WTC11 (cell line): ENCODE results near the gene KCNE3. TPM values are rescaled to one million over a fixed set of nuclear protein-coding genes. Genes with fewer than 3 reads are reported as not detected.

Experiments used
- ATAC-seq: fragments of 200-7000 bp; cut with Tn5 transposase; 2 replicates; pipeline ENCODE4 v1.10.0; 2021; ENCODE audit warnings: mild to moderate bottlenecking, moderate library complexity
- CTCF ChIA-PET: fragments of 300-600 bp; sonication (Branson Sonifier 250); formaldehyde crosslinking; loops from one replicate; lab custom pipeline; 2021; ENCODE audit warnings: antibody characterized with exemption; lab: Charles Lee
- POLR2A ChIA-PET: fragments of 350-600 bp; sonication (Branson Sonifier 250); formaldehyde crosslinking; loops from one replicate; lab custom pipeline; 2021; ENCODE audit warnings: antibody characterized with exemption; lab: Charles Lee
- DNase-seq: peaks from one replicate; pipeline ENCODE4 v3.0.0; 2021; ENCODE audit warnings: low spot score
- H3K27ac Mint-ChIP-seq: 2 replicates; pipeline ENCODE4 v1.8.0; 2021; ENCODE audit warnings: mixed read lengths
- H3K27me3 Mint-ChIP-seq: 2 replicates; pipeline ENCODE4 v1.8.0; 2021; ENCODE audit warnings: low read depth, mild to moderate bottlenecking, moderate library complexity, mixed read lengths
- H3K36me3 Mint-ChIP-seq: 2 replicates; pipeline ENCODE4 v1.8.0; 2021; ENCODE audit warnings: mixed read lengths
- H3K4me1 Mint-ChIP-seq: 2 replicates; pipeline ENCODE4 v1.8.0; 2022; ENCODE audit warnings: mixed read lengths
- H3K4me3 Mint-ChIP-seq: 2 replicates; pipeline ENCODE4 v1.8.0; 2021; ENCODE audit warnings: mild to moderate bottlenecking, moderate library complexity, mixed read lengths
- H3K9me3 Mint-ChIP-seq: 2 replicates; pipeline ENCODE4 v1.8.0; 2021; ENCODE audit warnings: mixed read lengths
- CREM ChIP-seq: sonication (generic); formaldehyde crosslinking; IDR thresholded peaks from 2 replicates; pipeline ENCODE4 v1.8.1; 2022; ENCODE audit warnings: mild to moderate bottlenecking, missing genetic modification reagents, moderate library complexity
- EMX1 ChIP-seq: fragments of 250-450 bp; sonication (Bioruptor Pico); IDR thresholded peaks from 2 replicates; pipeline ENCODE4 v1.8.0; 2021; ENCODE audit warnings: mild to moderate bottlenecking
- ESRRA ChIP-seq: sonication (generic); formaldehyde crosslinking; IDR thresholded peaks from 2 replicates; pipeline ENCODE4 v1.8.1; 2022; ENCODE audit warnings: mild to moderate bottlenecking, missing genetic modification reagents, borderline replicate concordance
- ETV6 ChIP-seq: sonication (generic); formaldehyde crosslinking; IDR thresholded peaks from 2 replicates; pipeline ENCODE4 v1.8.1; 2022; ENCODE audit warnings: mild to moderate bottlenecking, missing genetic modification reagents
- FOXP1 ChIP-seq: sonication (generic); formaldehyde crosslinking; IDR thresholded peaks from 2 replicates; pipeline ENCODE4 v1.8.0; 2022; ENCODE audit warnings: missing genetic modification reagents, mild to moderate bottlenecking, moderate library complexity, borderline replicate concordance
- GTF2I ChIP-seq: fragments of 250-450 bp; sonication (Bioruptor Pico); conservative IDR thresholded peaks from 2 replicates; pipeline ENCODE4 v1.4.0; 2021; ENCODE audit warnings: mild to moderate bottlenecking
- HMGA2 ChIP-seq: fragments of 250-450 bp; sonication (Bioruptor Pico); IDR thresholded peaks from 2 replicates; pipeline ENCODE4 v1.4.0; 2021; ENCODE audit warnings: mild to moderate bottlenecking, moderate library complexity
- IRF2 ChIP-seq: sonication (generic); formaldehyde crosslinking; IDR thresholded peaks from 2 replicates; pipeline ENCODE4 v1.8.0; 2022; ENCODE audit warnings: low read depth, missing genetic modification reagents, borderline replicate concordance
- JAZF1 ChIP-seq: fragments of 250-450 bp; sonication (Bioruptor Pico); IDR thresholded peaks from 2 replicates; pipeline ENCODE4 v1.9.0; 2021; ENCODE audit warnings: moderate library complexity, mild to moderate bottlenecking, inconsistent platforms
- MYBL2 ChIP-seq: sonication (generic); formaldehyde crosslinking; IDR thresholded peaks from 2 replicates; pipeline ENCODE4 v1.8.1; 2023; ENCODE audit warnings: mild to moderate bottlenecking, moderate library complexity, missing genetic modification reagents
- NFATC4 ChIP-seq: fragments of 250-450 bp; sonication (Bioruptor Pico); IDR thresholded peaks from 2 replicates; pipeline ENCODE4 v1.9.0; 2021; ENCODE audit warnings: mild to moderate bottlenecking
- NR1H2 ChIP-seq: sonication (generic); formaldehyde crosslinking; IDR thresholded peaks from 2 replicates; pipeline ENCODE4 v1.9.0; 2021; ENCODE audit warnings: mild to moderate bottlenecking, moderate library complexity, missing genetic modification reagents
- PRRX2 ChIP-seq: fragments of 250-450 bp; sonication (Bioruptor Pico); IDR thresholded peaks from 2 replicates; pipeline ENCODE4 v1.8.0; 2021; ENCODE audit warnings: mild to moderate bottlenecking
- RELA ChIP-seq: sonication (generic); formaldehyde crosslinking; IDR thresholded peaks from 2 replicates; pipeline ENCODE4 v1.8.1; 2022; ENCODE audit warnings: missing genetic modification reagents, mild to moderate bottlenecking, borderline replicate concordance
- RORB ChIP-seq: fragments of 250-450 bp; sonication (Bioruptor Pico); IDR thresholded peaks from 2 replicates; pipeline ENCODE4 v1.9.0; 2021; ENCODE audit warnings: mild to moderate bottlenecking
- SMAD3 ChIP-seq: sonication (generic); formaldehyde crosslinking; IDR thresholded peaks from 2 replicates; pipeline ENCODE4 v1.8.0; 2022; ENCODE audit warnings: missing genetic modification reagents, mild to moderate bottlenecking, borderline replicate concordance
- SP1 ChIP-seq: sonication (generic); formaldehyde crosslinking; conservative IDR thresholded peaks from 2 replicates; pipeline ENCODE4 v1.8.1; 2022; ENCODE audit warnings: missing genetic modification reagents
- TCF7 ChIP-seq: sonication (generic); formaldehyde crosslinking; IDR thresholded peaks from 2 replicates; pipeline ENCODE4 v1.8.0; 2022; ENCODE audit warnings: mild to moderate bottlenecking, low read depth, missing genetic modification reagents, moderate library complexity
- ZNF121 ChIP-seq: sonication (generic); formaldehyde crosslinking; IDR thresholded peaks from 2 replicates; pipeline ENCODE4 v1.8.0; 2023; ENCODE audit warnings: missing genetic modification reagents
- ZNF396 ChIP-seq: fragments of 250-450 bp; sonication (Bioruptor Pico); IDR thresholded peaks from 2 replicates; pipeline ENCODE4 v1.8.0; 2021; ENCODE audit warnings: mild to moderate bottlenecking, moderate library complexity, borderline replicate concordance
- ZNF416 ChIP-seq: fragments of 250-450 bp; sonication (Bioruptor Pico); IDR thresholded peaks from 2 replicates; pipeline ENCODE4 v1.9.0; 2021; ENCODE audit warnings: mild to moderate bottlenecking, inconsistent platforms
- ZNF423 ChIP-seq: fragments of 250-450 bp; sonication (Bioruptor Pico); IDR thresholded peaks from 2 replicates; pipeline ENCODE4 v2.1.2; 2022; ENCODE audit warnings: mild to moderate bottlenecking, moderate library complexity
- ZNF671 ChIP-seq: fragments of 250-450 bp; sonication (Bioruptor Pico); IDR thresholded peaks from 2 replicates; pipeline ENCODE4 v1.8.0; 2021; ENCODE audit warnings: mild to moderate bottlenecking
- total RNA-seq: library from RNA; stranded (reverse); gene quantifications from 3 replicates; pipeline ENCODE4 v1.2.3, GENCODE V29; 2021
- TF ChIP-seq, protein P1 (sequence below): fragments of 250-450 bp; sonication (Bioruptor Pico); conservative IDR thresholded peaks from 2 replicates; pipeline ENCODE4 v1.9.0; 2021; ENCODE audit warnings: mild to moderate bottlenecking
- TF ChIP-seq, protein P2 (sequence below): sonication (generic); formaldehyde crosslinking; IDR thresholded peaks from 2 replicates; pipeline ENCODE4 v1.8.0; 2022; ENCODE audit warnings: mild to moderate bottlenecking, missing genetic modification reagents
- TF ChIP-seq, protein P3 (sequence below): fragments of 250-450 bp; sonication (Bioruptor Pico); IDR thresholded peaks from 2 replicates; pipeline ENCODE4 v1.9.0; 2021; ENCODE audit warnings: mild to moderate bottlenecking
- TF ChIP-seq, protein P4 (sequence below): sonication (generic); formaldehyde crosslinking; IDR thresholded peaks from 2 replicates; pipeline ENCODE4 v1.8.1; 2023; ENCODE audit warnings: mild to moderate bottlenecking, moderate library complexity, missing genetic modification reagents
- TF ChIP-seq, protein P5 (sequence below): fragments of 250-450 bp; sonication (Bioruptor Pico); IDR thresholded peaks from 2 replicates; pipeline ENCODE4 v1.9.0; 2021; ENCODE audit warnings: mild to moderate bottlenecking
- TF ChIP-seq, protein P6 (sequence below): sonication (generic); formaldehyde crosslinking; IDR thresholded peaks from 2 replicates; pipeline ENCODE4 v1.8.0; 2022; ENCODE audit warnings: mild to moderate bottlenecking, missing genetic modification reagents

KCNE3 gene
- total RNA-seq, 1 experiment from 2014 or later = 1.9 TPM

DNA sequence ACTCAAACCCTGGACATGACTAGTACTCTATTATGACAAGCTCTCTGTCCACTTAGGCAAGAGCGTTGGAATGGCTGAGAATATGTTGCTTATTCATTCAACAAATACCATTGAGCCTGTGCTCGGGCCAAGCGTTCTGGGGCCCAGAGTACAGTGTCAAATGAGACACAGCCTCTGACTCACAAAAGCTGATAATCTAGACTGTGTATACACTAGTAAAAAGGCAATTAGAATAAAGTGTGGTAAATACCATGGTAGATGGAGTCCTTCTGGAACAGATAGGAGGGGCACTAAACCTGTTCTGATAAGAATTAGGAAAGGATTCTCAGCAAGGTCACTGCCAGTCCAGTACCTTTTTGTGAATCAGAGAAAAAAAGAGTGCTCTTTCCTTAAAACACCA, 24.7 kb downstream of the KCNE3 start:
- Mint-ChIP-seq H3K27ac (no peak overlapping the region), H3K4me1 (peaks cover 17% of the 10 kb centered on the region), H3K36me3 (no peaks in the 10 kb centered on the region), H3K4me3 (no peak overlapping the region), H3K9me3 (peaks cover 19% of the 10 kb centered on the region), H3K27me3 (no peaks in the 10 kb centered on the region)
- no peak for ATAC-seq
- TF ChIP-seq RELA (CRISPR knock-in tag) (no peak), FOXP1 (CRISPR knock-in tag) (no peak), GTF2I (CRISPR knock-in tag) (no peak), ETV6 (no peak), SP1 (CRISPR knock-in tag) (no peak), ZNF671 (CRISPR knock-in tag) (no peak), ESRRA (CRISPR knock-in tag) (no peak), JAZF1 (no peak), CREM (CRISPR knock-in tag) (no peak), TCF7 (CRISPR knock-in tag) (no peak)
- TF ChIP-seq, protein P1, sequence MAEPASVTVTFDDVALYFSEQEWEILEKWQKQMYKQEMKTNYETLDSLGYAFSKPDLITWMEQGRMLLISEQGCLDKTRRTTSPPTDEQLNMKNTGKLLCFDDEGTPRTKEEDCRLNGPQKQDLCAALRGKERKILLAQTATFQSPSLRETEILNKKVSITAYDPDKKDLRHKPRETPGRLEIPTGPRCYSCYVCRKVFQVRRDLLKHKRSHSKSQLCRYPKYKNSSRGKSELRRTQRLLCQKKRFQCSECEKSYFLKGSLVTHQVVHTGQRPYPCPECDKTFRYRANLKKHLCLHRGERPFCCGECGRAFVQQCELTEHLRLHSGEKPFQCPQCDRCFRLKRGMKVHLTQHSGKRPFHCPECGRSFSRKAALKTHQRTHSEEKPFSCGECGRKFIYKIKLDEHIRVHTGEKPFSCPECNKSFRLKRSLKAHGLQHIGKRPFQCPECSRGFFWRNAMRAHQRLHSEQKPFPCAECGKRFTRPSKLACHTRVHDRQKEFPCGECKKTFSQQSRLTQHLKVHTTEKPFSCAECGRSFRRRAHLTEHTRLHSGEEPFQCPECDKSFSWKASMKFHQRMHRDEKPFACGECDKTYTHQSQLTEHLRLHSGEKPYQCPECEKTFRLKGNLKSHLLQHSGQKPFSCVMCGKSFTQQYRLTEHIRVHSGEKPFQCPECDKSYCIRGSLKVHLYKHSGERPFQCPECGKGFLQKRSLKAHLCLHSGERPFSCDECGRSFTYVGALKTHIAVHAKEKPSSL (CRISPR knock-in tag) = no peak
- TF ChIP-seq, protein P2, sequence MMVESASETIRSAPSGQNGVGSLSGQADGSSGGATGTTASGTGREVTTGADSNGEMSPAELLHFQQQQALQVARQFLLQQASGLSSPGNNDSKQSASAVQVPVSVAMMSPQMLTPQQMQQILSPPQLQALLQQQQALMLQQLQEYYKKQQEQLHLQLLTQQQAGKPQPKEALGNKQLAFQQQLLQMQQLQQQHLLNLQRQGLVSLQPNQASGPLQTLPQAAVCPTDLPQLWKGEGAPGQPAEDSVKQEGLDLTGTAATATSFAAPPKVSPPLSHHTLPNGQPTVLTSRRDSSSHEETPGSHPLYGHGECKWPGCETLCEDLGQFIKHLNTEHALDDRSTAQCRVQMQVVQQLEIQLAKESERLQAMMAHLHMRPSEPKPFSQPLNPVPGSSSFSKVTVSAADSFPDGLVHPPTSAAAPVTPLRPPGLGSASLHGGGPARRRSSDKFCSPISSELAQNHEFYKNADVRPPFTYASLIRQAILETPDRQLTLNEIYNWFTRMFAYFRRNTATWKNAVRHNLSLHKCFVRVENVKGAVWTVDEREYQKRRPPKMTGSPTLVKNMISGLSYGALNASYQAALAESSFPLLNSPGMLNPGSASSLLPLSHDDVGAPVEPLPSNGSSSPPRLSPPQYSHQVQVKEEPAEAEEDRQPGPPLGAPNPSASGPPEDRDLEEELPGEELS (CRISPR knock-in tag) = no peak
- TF ChIP-seq, protein P3, sequence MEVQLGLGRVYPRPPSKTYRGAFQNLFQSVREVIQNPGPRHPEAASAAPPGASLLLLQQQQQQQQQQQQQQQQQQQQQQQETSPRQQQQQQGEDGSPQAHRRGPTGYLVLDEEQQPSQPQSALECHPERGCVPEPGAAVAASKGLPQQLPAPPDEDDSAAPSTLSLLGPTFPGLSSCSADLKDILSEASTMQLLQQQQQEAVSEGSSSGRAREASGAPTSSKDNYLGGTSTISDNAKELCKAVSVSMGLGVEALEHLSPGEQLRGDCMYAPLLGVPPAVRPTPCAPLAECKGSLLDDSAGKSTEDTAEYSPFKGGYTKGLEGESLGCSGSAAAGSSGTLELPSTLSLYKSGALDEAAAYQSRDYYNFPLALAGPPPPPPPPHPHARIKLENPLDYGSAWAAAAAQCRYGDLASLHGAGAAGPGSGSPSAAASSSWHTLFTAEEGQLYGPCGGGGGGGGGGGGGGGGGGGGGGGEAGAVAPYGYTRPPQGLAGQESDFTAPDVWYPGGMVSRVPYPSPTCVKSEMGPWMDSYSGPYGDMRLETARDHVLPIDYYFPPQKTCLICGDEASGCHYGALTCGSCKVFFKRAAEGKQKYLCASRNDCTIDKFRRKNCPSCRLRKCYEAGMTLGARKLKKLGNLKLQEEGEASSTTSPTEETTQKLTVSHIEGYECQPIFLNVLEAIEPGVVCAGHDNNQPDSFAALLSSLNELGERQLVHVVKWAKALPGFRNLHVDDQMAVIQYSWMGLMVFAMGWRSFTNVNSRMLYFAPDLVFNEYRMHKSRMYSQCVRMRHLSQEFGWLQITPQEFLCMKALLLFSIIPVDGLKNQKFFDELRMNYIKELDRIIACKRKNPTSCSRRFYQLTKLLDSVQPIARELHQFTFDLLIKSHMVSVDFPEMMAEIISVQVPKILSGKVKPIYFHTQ = no peak
- TF ChIP-seq, protein P4, sequence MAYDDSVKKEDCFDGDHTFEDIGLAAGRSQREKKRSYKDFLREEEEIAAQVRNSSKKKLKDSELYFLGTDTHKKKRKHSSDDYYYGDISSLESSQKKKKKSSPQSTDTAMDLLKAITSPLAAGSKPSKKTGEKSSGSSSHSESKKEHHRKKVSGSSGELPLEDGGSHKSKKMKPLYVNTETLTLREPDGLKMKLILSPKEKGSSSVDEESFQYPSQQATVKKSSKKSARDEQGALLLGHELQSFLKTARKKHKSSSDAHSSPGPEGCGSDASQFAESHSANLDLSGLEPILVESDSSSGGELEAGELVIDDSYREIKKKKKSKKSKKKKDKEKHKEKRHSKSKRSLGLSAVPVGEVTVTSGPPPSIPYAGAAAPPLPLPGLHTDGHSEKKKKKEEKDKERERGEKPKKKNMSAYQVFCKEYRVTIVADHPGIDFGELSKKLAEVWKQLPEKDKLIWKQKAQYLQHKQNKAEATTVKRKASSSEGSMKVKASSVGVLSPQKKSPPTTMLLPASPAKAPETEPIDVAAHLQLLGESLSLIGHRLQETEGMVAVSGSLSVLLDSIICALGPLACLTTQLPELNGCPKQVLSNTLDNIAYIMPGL (CRISPR knock-in tag) = no peak
- POLR2A ChIA-PET = no interaction called here
- DNase-seq = no peak
- CTCF ChIA-PET = interaction anchor here (0.6 to 2.3 kb wide), 3 partner anchors 54 to 187 kb away, joined by 3 to 10 read pairs (median 3); no protein-coding TSS in a partner anchor

DNA sequence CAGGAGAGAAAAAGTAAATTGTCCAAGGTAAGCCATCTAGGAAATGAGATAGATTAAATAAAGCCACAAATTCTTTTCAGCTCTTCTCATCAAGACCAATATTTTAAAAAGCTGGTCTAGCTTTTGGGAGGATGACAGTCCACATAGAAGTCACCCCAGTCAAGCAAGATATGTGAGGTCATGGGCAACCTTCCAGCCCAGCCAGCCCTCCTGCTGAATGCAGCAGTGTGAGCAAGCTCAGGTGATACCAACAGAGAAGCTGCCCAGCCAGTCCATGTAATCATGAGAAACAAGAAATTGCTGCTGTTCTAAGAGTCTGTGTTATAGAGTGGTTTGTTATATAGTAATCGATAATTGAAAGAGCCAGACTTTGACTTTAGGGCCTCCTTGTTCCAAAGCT, 28.7 kb downstream of the KCNE3 start:
- Mint-ChIP-seq H3K27me3 (no peaks in the 10 kb centered on the region), H3K9me3 (peaks cover 19% of the 10 kb centered on the region), H3K4me1 (peaks cover 6% of the 10 kb centered on the region), H3K27ac (no peak overlapping the region), H3K4me3 (no peak overlapping the region), H3K36me3 (no peaks in the 10 kb centered on the region)
- DNase-seq (no peak), ATAC-seq (no peak)
- ChIA-PET CTCF (interaction anchor here (0.7 to 5.1 kb wide), 2 partner anchors 11 kb away, joined by 3 to 31 read pairs; no protein-coding TSS in a partner anchor), POLR2A (no interaction called here)
- TF ChIP-seq RORB (CRISPR knock-in tag) (no peak), EMX1 (no peak), ZNF416 (CRISPR knock-in tag) (no peak), HMGA2 (CRISPR knock-in tag) (no peak), ZNF396 (no peak), NFATC4 (CRISPR knock-in tag) (no peak), SMAD3 (CRISPR knock-in tag) (no peak), RELA (CRISPR knock-in tag) (no peak), ZNF121 (no peak), MYBL2 (CRISPR knock-in tag) (no peak), ZNF423 (CRISPR knock-in tag) (no peak), IRF2 (CRISPR knock-in tag) (no peak), CREM (CRISPR knock-in tag) (no peak), NR1H2 (no peak), PRRX2 (no peak)
- TF ChIP-seq, protein P5, sequence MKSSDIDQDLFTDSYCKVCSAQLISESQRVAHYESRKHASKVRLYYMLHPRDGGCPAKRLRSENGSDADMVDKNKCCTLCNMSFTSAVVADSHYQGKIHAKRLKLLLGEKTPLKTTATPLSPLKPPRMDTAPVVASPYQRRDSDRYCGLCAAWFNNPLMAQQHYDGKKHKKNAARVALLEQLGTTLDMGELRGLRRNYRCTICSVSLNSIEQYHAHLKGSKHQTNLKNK (CRISPR knock-in tag) = no peak
- TF ChIP-seq, protein P6, sequence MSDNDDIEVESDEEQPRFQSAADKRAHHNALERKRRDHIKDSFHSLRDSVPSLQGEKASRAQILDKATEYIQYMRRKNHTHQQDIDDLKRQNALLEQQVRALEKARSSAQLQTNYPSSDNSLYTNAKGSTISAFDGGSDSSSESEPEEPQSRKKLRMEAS (CRISPR knock-in tag) = no peak
